Activated CD4-positive, alpha-beta memory T cell treated with anti-CD3 and anti-CD28 coated beads, Interleukin-2, amount 10 ng/mL, durations not matched to agents 7 days and 5 days (primary cell): ENCODE data around the gene LRCH1. TPM values are rescaled to one million over a fixed set of nuclear protein-coding genes. Genes with fewer than 3 reads are reported as not detected.

ENCODE experiments used
- CTCF ChIA-PET: fragments of 350-600 bp; sonication (Branson Sonifier 250); formaldehyde crosslinking; loops from one replicate; lab custom pipeline; 2021; ENCODE audit warnings: antibody characterized with exemption, inconsistent platforms; lab: Charles Lee
- POLR2A ChIA-PET: fragments of 350-600 bp; sonication (Branson Sonifier 250); formaldehyde crosslinking; loops from one replicate; lab custom pipeline; 2021; ENCODE audit warnings: antibody characterized with exemption; lab: Charles Lee
- DNase-seq: peaks from one replicate; pipeline ENCODE4 v3.0.0-alpha.2; 2020
- H3K27ac Mint-ChIP-seq: one replicate; pipeline ENCODE4 v1.8.0; 2021; ENCODE audit warnings: mild to moderate bottlenecking, mixed read lengths
- H3K27me3 Mint-ChIP-seq: one replicate; pipeline ENCODE4 v1.8.0; 2021; ENCODE audit warnings: mixed read lengths
- H3K36me3 Mint-ChIP-seq: one replicate; pipeline ENCODE4 v1.8.0; 2021; ENCODE audit warnings: low read depth, mixed read lengths
- H3K4me1 Mint-ChIP-seq: one replicate; pipeline ENCODE4 v1.8.0; 2021; ENCODE audit warnings: mixed read lengths
- H3K4me3 Mint-ChIP-seq: one replicate; pipeline ENCODE4 v1.8.0; 2021; ENCODE audit warnings: mild to moderate bottlenecking, mixed read lengths
- H3K9me3 Mint-ChIP-seq: one replicate; pipeline ENCODE4 v1.8.0; 2021; ENCODE audit warnings: mixed read lengths
- total RNA-seq, 2 experiments: library from RNA; stranded (reverse); gene quantifications; one replicate each; pipeline ENCODE4 v1.2.3, GENCODE V29; 2021

The LRCH1 gene
- total RNA-seq, 2 experiments from 2014 or later, result 17.1 TPM

- ChIA-PET CTCF (interaction anchor here (1.4 kb wide), 1 partner anchor 112 kb away, joined by 3 read pairs; no protein-coding TSS in a partner anchor), POLR2A (no interaction called here)
- Mint-ChIP-seq H3K4me1 (peaks cover 38% of the 10 kb centered on the region), H3K36me3 (peaks cover 10% of the 10 kb centered on the region), H3K27me3 (no peaks in the 10 kb centered on the region), H3K4me3 (no peak overlapping the region), H3K27ac (no peak overlapping the region), H3K9me3 (no peaks in the 10 kb centered on the region)
- DNase-seq, result no peak
These were observed 111.2 kb downstream of the LRCH1 start for GRCh38 chr13:46664195-46664594.

- H3K9me3 Mint-ChIP-seq, result no peaks in the 10 kb centered on the region
- peaks cover 38% of the 10 kb centered on the region for H3K4me1 Mint-ChIP-seq
- ChIA-PET CTCF (interaction anchor here (1.4 kb wide), 1 partner anchor 113 kb away, joined by 3 read pairs; no protein-coding TSS in a partner anchor), POLR2A (interaction anchor here (0.9 kb wide), 1 partner anchor 11 kb away, joined by 3 read pairs; no protein-coding TSS in a partner anchor)
- H3K36me3 Mint-ChIP-seq, result peaks cover 5% of the 10 kb centered on the region
- H3K4me3 Mint-ChIP-seq, result no peak overlapping the region
- no peak overlapping the region for H3K27ac Mint-ChIP-seq
- no peaks in the 10 kb centered on the region for H3K27me3 Mint-ChIP-seq
- no peak for DNase-seq
These were observed 112.3 kb downstream of the LRCH1 start for GRCh38 chr13:46665248-46665632.

GRCh38 chr13:46665633-46666482 is 112.9 kb downstream of the LRCH1 start:
- Mint-ChIP-seq H3K4me3 (no peak overlapping the region), H3K36me3 (peaks cover 5% of the 10 kb centered on the region), H3K27me3 (no peaks in the 10 kb centered on the region), H3K27ac (peak overlapping the region; percentile 31), H3K4me1 (peaks cover 38% of the 10 kb centered on the region), H3K9me3 (no peaks in the 10 kb centered on the region)
- CTCF ChIA-PET, result interaction anchor here (1.4 kb wide), 1 partner anchor 114 kb away, joined by 3 read pairs; no protein-coding TSS in a partner anchor
- DNase-seq, result no peak
- POLR2A ChIA-PET, result interaction anchor here (0.9 to 1.2 kb wide), 3 partner anchors 11 to 111 kb away, joined by 3 read pairs; no protein-coding TSS in a partner anchor

- peak overlapping the region; percentile 61 for H3K4me3 Mint-ChIP-seq
- H3K27me3 Mint-ChIP-seq, result no peaks in the 10 kb centered on the region
- CTCF ChIA-PET, result no interaction called here
- POLR2A ChIA-PET, result interaction anchor here (1.2 kb wide), 2 partner anchors 13 to 112 kb away, joined by 3 read pairs; no protein-coding TSS in a partner anchor
- H3K27ac Mint-ChIP-seq, result peak overlapping the region; percentile 77
- no peak for DNase-seq
- no peaks in the 10 kb centered on the region for H3K9me3 Mint-ChIP-seq
- H3K4me1 Mint-ChIP-seq, result peaks cover 38% of the 10 kb centered on the region
- H3K36me3 Mint-ChIP-seq, result peaks cover 9% of the 10 kb centered on the region
These were observed 113.9 kb downstream of the LRCH1 start for GRCh38 chr13:46666727-46667456.

- POLR2A ChIA-PET, result interaction anchor here (1.3 to 1.9 kb wide), 2 partner anchors 11 to 13 kb away, joined by 4 to 8 read pairs; no protein-coding TSS in a partner anchor
- no peak for DNase-seq
- Mint-ChIP-seq H3K27me3 (no peaks in the 10 kb centered on the region), H3K9me3 (no peaks in the 10 kb centered on the region), H3K27ac (peak overlapping the region; percentile 83), H3K36me3 (peaks cover 14% of the 10 kb centered on the region), H3K4me1 (peaks cover 38% of the 10 kb centered on the region), H3K4me3 (peak overlapping the region; percentile 70)
- CTCF ChIA-PET, result no interaction called here
These were observed 114.8 kb downstream of the LRCH1 start for GRCh38 chr13:46667687-46668281.

GRCh38 chr13:46668302-46668720 is 115.3 kb downstream of the LRCH1 start:
- CTCF ChIA-PET, result interaction anchor here (1.1 to 1.2 kb wide), 3 partner anchors 12 to 129 kb away, joined by 3 read pairs; no protein-coding TSS in a partner anchor

GRCh38 chr13:46668931-46669525 is 116.1 kb downstream of the LRCH1 start:
- Mint-ChIP-seq H3K27me3 (no peaks in the 10 kb centered on the region), H3K4me1 (peaks cover 35% of the 10 kb centered on the region), H3K36me3 (peaks cover 14% of the 10 kb centered on the region), H3K27ac (peak overlapping the region; percentile 60), H3K4me3 (peak overlapping the region; percentile 10), H3K9me3 (no peaks in the 10 kb centered on the region)
- CTCF ChIA-PET, result interaction anchor here (1.1 to 1.8 kb wide), 4 partner anchors 11 to 129 kb away, joined by 3 to 5 read pairs (median 3); no protein-coding TSS in a partner anchor
- POLR2A ChIA-PET, result interaction anchor here (1.3 to 1.9 kb wide), 2 partner anchors 9 to 11 kb away, joined by 4 to 8 read pairs; no protein-coding TSS in a partner anchor
- no peak for DNase-seq

More at GRCh38 chr13:46668302-46668720, 115.3 kb downstream of the LRCH1 start:
- peak overlapping the region; percentile 83 for H3K27ac Mint-ChIP-seq
- POLR2A ChIA-PET, result interaction anchor here (1.3 to 1.9 kb wide), 2 partner anchors 10 to 12 kb away, joined by 4 to 8 read pairs; no protein-coding TSS in a partner anchor
- peaks cover 14% of the 10 kb centered on the region for H3K36me3 Mint-ChIP-seq
- H3K4me3 Mint-ChIP-seq, result peak overlapping the region; percentile 70
- DNase-seq, result peak; percentile 26
- H3K4me1 Mint-ChIP-seq, result peaks cover 36% of the 10 kb centered on the region
- H3K27me3 Mint-ChIP-seq, result no peaks in the 10 kb centered on the region
- no peaks in the 10 kb centered on the region for H3K9me3 Mint-ChIP-seq

- CTCF ChIA-PET, result no interaction called here
- H3K27me3 Mint-ChIP-seq, result no peaks in the 10 kb centered on the region
- DNase-seq, result no peak
- no peak overlapping the region for H3K27ac Mint-ChIP-seq
- H3K4me1 Mint-ChIP-seq, result peaks cover 27% of the 10 kb centered on the region
- no peak overlapping the region for H3K4me3 Mint-ChIP-seq
- no peaks in the 10 kb centered on the region for H3K9me3 Mint-ChIP-seq
- H3K36me3 Mint-ChIP-seq, result peaks cover 14% of the 10 kb centered on the region
- POLR2A ChIA-PET, result no interaction called here
These were observed 119.5 kb downstream of the LRCH1 start for GRCh38 chr13:46672338-46673090.

- ChIA-PET POLR2A (no interaction called here), CTCF (interaction anchor here (1.3 kb wide), 1 partner anchor 123 kb away, joined by 3 read pairs; no protein-coding TSS in a partner anchor)
- H3K27ac Mint-ChIP-seq, result no peak overlapping the region
- peaks cover 14% of the 10 kb centered on the region for H3K4me1 Mint-ChIP-seq
- no peak overlapping the region for H3K4me3 Mint-ChIP-seq
- H3K36me3 Mint-ChIP-seq, result peaks cover 9% of the 10 kb centered on the region
- H3K27me3 Mint-ChIP-seq, result no peaks in the 10 kb centered on the region
- no peak for DNase-seq
- H3K9me3 Mint-ChIP-seq, result no peaks in the 10 kb centered on the region
These were observed 122.0 kb downstream of the LRCH1 start for GRCh38 chr13:46675016-46675415.

- peaks cover 7% of the 10 kb centered on the region for H3K36me3 Mint-ChIP-seq
- POLR2A ChIA-PET, result no interaction called here
- H3K9me3 Mint-ChIP-seq, result no peaks in the 10 kb centered on the region
- H3K4me1 Mint-ChIP-seq, result peaks cover 14% of the 10 kb centered on the region
- no peak for DNase-seq
- H3K27ac Mint-ChIP-seq, result no peak overlapping the region
- H3K27me3 Mint-ChIP-seq, result no peaks in the 10 kb centered on the region
- no peak overlapping the region for H3K4me3 Mint-ChIP-seq
- CTCF ChIA-PET, result interaction anchor here (1.1 kb wide), 1 partner anchor 124 kb away, joined by 3 read pairs; no protein-coding TSS in a partner anchor
These were observed 123.4 kb downstream of the LRCH1 start for GRCh38 chr13:46676378-46676725.

- ChIA-PET POLR2A (interaction anchor here (1.0 to 2.3 kb wide), 4 partner anchors 11 to 126 kb away, joined by 3 to 8 read pairs (median 4); partner anchors contain the start of gene LRCH1), CTCF (interaction anchor here (0.9 to 2.3 kb wide), 2 partner anchors 11 to 128 kb away, joined by 3 to 8 read pairs; no protein-coding TSS in a partner anchor)
- Mint-ChIP-seq H3K27ac (no peak overlapping the region), H3K4me3 (no peak overlapping the region), H3K9me3 (no peaks in the 10 kb centered on the region), H3K27me3 (no peaks in the 10 kb centered on the region), H3K36me3 (peaks cover 11% of the 10 kb centered on the region), H3K4me1 (peaks cover 22% of the 10 kb centered on the region)
- peak; percentile 32 for DNase-seq
These were observed 126.6 kb downstream of the LRCH1 start for GRCh38 chr13:46679369-46680120.
